LNCAP (cell line): Measurements from ENCODE around the gene PHETA2.

Source experiments
- CTCF ChIP-seq: fragments of 450-650 bp; IDR thresholded peaks from 2 replicates; pipeline ENCODE4 v1.5.1; 2017; ENCODE audit warnings: mild to moderate bottlenecking

Gene PHETA2

GRCh38 chr22:42074132-42074811, at the start of gene PHETA2:
TSS of gene PHETA2 (plus strand) at chr22:42074248. CDS start at chr22:42077294, 3,046 bp downstream.
- no peak for TF ChIP-seq CTCF

GRCh38 chr22:42025421-42025820, 48.6 kb upstream of the PHETA2 start:
- TF ChIP-seq CTCF = no peak

GRCh38 chr22:42026705-42027104, 47.3 kb upstream of the PHETA2 start:
- no peak for TF ChIP-seq CTCF

- TF ChIP-seq CTCF = no peak
These were observed 40.5 kb upstream of the PHETA2 start for GRCh38 chr22:42033263-42034181.

GRCh38 chr22:42035256-42035655, 38.8 kb upstream of the PHETA2 start:
- no peak for TF ChIP-seq CTCF

GRCh38 chr22:42039271-42039670, 34.8 kb upstream of the PHETA2 start:
- TF ChIP-seq CTCF = no peak

- no peak for TF ChIP-seq CTCF
These were observed 32.3 kb upstream of the PHETA2 start for GRCh38 chr22:42041784-42042183.
